HepG2 (cell line): ENCODE data around the gene MEPCE. TPM values are rescaled to one million over a fixed set of nuclear protein-coding genes. Genes with fewer than 3 reads are reported as not detected.

Experiments
- ATF7-NPFF ChIP-seq: sonication (generic); formaldehyde crosslinking; IDR thresholded peaks from 2 replicates; pipeline ENCODE4 v1.8.1; 2023; ENCODE audit warnings: mild to moderate bottlenecking, low read depth, missing genetic modification reagents, moderate library complexity
- FLYWCH1 ChIP-seq: sonication (generic); formaldehyde crosslinking; IDR thresholded peaks from 2 replicates; pipeline ENCODE4 v1.8.1; 2023; ENCODE audit warnings: mild to moderate bottlenecking, missing genetic modification reagents
- POGK ChIP-seq: sonication (generic); formaldehyde crosslinking; conservative IDR thresholded peaks from 2 replicates; pipeline ENCODE4 v1.8.0; 2022; ENCODE audit warnings: mild to moderate bottlenecking, moderate library complexity, missing genetic modification reagents
- RCOR2 ChIP-seq: IDR thresholded peaks from 2 replicates; pipeline ENCODE4 v1.6.1; 2016; ENCODE audit warnings: missing biosample characterization, missing genetic modification reagents
- SOX13 ChIP-seq, 3 experiments: fragments of 450-650 bp in 1 of 3; sonication (generic) in 1 of 3; formaldehyde crosslinking in 1 of 3; IDR thresholded peaks in 2 of 3; conservative IDR thresholded peaks in 1 of 3; 2 replicates each; pipeline versions ENCODE4 v1.5.0 to v1.6.1; 2016 to 2020; ENCODE audit warnings: antibody characterized with exemption in 1 of 3, mild to moderate bottlenecking in 1 of 3, missing compliant biosample characterization in 1 of 3, missing genetic modification reagents in 1 of 3, moderate library complexity in 1 of 3
- SSRP1 ChIP-seq: IDR thresholded peaks from 2 replicates; pipeline ENCODE4 v1.6.1; 2016; ENCODE audit warnings: control low read depth
- ZMYM4 ChIP-seq: sonication (generic); formaldehyde crosslinking; IDR thresholded peaks from 2 replicates; pipeline ENCODE4 v1.8.1; 2023; ENCODE audit warnings: mild to moderate bottlenecking, missing genetic modification reagents
- ZNF350 ChIP-seq: sonication (generic); formaldehyde crosslinking; IDR thresholded peaks from 2 replicates; pipeline ENCODE4 v1.4.0; 2020; ENCODE audit warnings: mild to moderate bottlenecking, low read depth, missing genetic modification reagents, borderline replicate concordance
- ZNF460 ChIP-seq: sonication (generic); formaldehyde crosslinking; IDR thresholded peaks from 2 replicates; pipeline ENCODE4 v1.5.1; 2020; ENCODE audit warnings: missing genetic modification reagents, mild to moderate bottlenecking, borderline replicate concordance
- ZSCAN21 ChIP-seq: sonication (generic); formaldehyde crosslinking; IDR thresholded peaks from 2 replicates; pipeline ENCODE4 v1.8.0; 2022; ENCODE audit warnings: mild to moderate bottlenecking, missing genetic modification reagents, moderate library complexity, borderline replicate concordance
- ZSCAN31 ChIP-seq: sonication (generic); formaldehyde crosslinking; IDR thresholded peaks from 2 replicates; pipeline ENCODE4 v1.5.0; 2020; ENCODE audit warnings: low read depth, mild to moderate bottlenecking, missing genetic modification reagents
- polyA plus RNA-seq, 8 experiments: library from polyadenylated mRNA; depleted of rRNA in 3 of 8; stranded (reverse) in 7 of 8; unstranded in 1 of 8; fragments of >200 nt; fragmentation: Illumina TruSeq in 4 of 8; extraction: Trizol in 4 of 8; gene quantifications; 2 replicates each; pipeline versions ENCODE4 v1.2.1 to v1.2.3, GENCODE V29; 2011 to 2016; ENCODE audit warnings: low read depth in 4 of 8, missing spikeins in 1 of 8, mixed read lengths in 1 of 8; ENCODE audit not compliant: insufficient read depth in 1 of 8
- total RNA-seq, 5 experiments: library from RNA; depleted of rRNA; stranded (reverse); fragments of >200 nt; fragmentation: Illumina TruSeq; extraction: Trizol; gene quantifications; 2 replicates each; pipeline ENCODE4 v1.2.3, GENCODE V29; 2016; ENCODE audit warnings: low read depth in 1 of 5
- TF ChIP-seq, protein P1 (sequence below), 2 experiments: sonication (generic) in 1 of 2; formaldehyde crosslinking in 1 of 2; IDR thresholded peaks; 2 replicates each; pipeline versions ENCODE4 v1.4.0 to v1.6.1; 2018 to 2020; ENCODE audit warnings: missing genetic modification reagents in 2 of 2, borderline replicate concordance in 1 of 2, low read depth in 1 of 2, mild to moderate bottlenecking in 1 of 2, missing biosample characterization in 1 of 2
- TF ChIP-seq, protein P2 (sequence below): sonication (generic); formaldehyde crosslinking; IDR thresholded peaks from 2 replicates; pipeline ENCODE4 v1.5.1; 2020; ENCODE audit warnings: mild to moderate bottlenecking, missing genetic modification reagents
- TF ChIP-seq, protein P3 (sequence below): IDR thresholded peaks from 2 replicates; pipeline ENCODE4 v1.6.1; 2016; ENCODE audit warnings: missing genetic modification reagents, missing compliant biosample characterization
- TF ChIP-seq, protein P4 (sequence below): sonication (generic); formaldehyde crosslinking; IDR thresholded peaks from 2 replicates; pipeline ENCODE4 v1.8.0; 2022; ENCODE audit warnings: missing genetic modification reagents, mild to moderate bottlenecking, moderate library complexity, borderline replicate concordance

Gene MEPCE
- total and polyA plus RNA-seq, 2 of the 13 experiments (the other 11 are each of a cell fraction or from before 2014, with no cell fraction given): 12.3 to 26.0 TPM

DNA sequence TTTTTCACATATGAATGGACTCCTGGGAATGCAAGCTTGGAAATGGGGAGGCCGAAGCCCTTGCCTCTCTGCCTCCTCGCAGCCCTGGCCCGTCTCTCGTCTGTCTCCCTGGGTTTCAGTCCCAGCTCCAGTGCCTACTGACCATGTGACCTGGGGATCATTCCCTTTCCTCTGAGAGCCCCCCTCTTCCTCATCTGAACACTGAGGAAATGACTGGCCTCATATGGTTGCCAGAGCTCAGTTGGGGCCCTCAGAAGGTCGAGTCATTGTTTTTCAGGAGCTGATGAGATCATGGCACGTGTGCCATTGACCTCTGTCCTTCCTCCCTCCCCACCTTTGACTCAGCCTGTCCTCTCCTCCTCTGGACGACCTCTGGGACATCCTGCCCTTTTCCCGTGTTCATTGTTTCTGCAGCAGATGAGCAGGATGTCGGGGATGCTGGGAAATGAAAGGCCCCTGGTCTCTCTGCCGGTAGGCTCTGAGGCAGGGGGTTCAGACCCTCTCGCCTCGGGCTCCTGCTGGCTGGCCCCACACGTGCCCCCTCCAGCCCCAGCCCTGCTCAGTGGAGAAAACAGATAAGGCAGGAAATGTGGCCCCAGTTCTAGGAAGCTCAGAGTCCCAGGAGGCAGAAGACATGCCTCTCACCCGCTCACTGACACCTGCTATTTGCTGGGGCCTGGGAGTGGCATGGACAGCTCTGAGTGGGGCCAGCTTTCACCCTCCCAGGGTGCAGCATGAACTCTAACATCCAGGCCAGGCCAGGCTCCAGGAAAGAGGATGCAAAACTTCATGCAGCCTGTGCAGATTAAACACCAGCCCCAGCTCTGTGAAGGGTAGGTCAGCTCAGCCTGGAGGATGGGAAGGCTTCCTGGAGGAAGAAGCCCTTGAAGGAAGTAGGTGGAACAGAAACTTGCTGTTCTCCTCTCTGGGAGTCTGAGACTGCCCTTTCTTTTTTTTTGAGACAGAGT lies 15.0 kb downstream of the MEPCE start (continued):
- TF ChIP-seq, protein P1, sequence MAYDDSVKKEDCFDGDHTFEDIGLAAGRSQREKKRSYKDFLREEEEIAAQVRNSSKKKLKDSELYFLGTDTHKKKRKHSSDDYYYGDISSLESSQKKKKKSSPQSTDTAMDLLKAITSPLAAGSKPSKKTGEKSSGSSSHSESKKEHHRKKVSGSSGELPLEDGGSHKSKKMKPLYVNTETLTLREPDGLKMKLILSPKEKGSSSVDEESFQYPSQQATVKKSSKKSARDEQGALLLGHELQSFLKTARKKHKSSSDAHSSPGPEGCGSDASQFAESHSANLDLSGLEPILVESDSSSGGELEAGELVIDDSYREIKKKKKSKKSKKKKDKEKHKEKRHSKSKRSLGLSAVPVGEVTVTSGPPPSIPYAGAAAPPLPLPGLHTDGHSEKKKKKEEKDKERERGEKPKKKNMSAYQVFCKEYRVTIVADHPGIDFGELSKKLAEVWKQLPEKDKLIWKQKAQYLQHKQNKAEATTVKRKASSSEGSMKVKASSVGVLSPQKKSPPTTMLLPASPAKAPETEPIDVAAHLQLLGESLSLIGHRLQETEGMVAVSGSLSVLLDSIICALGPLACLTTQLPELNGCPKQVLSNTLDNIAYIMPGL (CRISPR knock-in tag; IDR thresholded peaks at IDR 0.05; ENCODE audit: borderline replicate concordance in 1 of 2, low read depth in 1 of 2): peak; percentile 31 to 73; a peak in 1 of 4 replicates
- TF ChIP-seq, protein P2, sequence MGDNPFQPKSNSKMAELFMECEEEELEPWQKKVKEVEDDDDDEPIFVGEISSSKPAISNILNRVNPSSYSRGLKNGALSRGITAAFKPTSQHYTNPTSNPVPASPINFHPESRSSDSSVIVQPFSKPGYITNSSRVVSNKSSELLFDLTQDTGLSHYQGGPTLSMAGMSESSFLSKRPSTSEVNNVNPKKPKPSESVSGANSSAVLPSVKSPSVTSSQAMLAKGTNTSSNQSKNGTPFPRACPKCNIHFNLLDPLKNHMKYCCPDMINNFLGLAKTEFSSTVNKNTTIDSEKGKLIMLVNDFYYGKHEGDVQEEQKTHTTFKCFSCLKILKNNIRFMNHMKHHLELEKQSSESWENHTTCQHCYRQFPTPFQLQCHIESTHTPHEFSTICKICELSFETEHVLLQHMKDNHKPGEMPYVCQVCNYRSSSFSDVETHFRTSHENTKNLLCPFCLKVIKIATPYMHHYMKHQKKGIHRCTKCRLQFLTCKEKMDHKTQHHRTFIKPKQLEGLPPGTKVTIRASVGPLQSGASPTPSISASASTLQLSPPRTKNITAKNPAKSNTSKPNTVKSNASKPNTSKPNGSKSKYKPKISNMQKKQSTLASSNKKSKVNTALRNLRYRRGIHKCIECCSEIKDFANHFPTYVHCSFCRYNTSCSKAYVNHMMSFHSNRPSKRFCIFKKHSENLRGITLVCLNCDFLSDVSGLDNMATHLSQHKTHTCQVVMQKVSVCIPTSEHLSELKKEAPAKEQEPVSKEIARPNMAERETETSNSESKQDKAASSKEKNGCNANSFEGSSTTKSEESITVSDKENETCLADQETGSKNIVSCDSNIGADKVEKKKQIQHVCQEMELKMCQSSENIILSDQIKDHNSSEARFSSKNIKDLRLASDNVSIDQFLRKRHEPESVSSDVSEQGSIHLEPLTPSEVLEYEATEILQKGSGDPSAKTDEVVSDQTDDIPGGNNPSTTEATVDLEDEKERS (CRISPR knock-in tag): peak; percentile 91
- TF ChIP-seq RCOR2 (CRISPR knock-in tag) (peak; percentile 88; the same call in 1 of the 2 replicates), SSRP1 (CRISPR knock-in tag) (no peak), ZNF350 (CRISPR knock-in tag) (peak; percentile 81; the same call in 1 of the 2 replicates), ZMYM4 (CRISPR knock-in tag) (peak; percentile 77), ZSCAN21 (CRISPR knock-in tag) (peak; percentile 72; the same call in 1 of the 2 replicates), ZNF460 (peak; percentile 92), ZSCAN31 (CRISPR knock-in tag) (peak; percentile 12; the same call in 1 of the 2 replicates), ATF7-NPFF (CRISPR knock-in tag) (peak; percentile 62; the same call in 1 of the 2 replicates), FLYWCH1 (CRISPR knock-in tag) (no peak), POGK (CRISPR knock-in tag) (peak; percentile 91), SOX13 (IDR thresholded peaks at IDR 0.05) (peak; percentile 99), SOX13 (CRISPR knock-in tag; conservative IDR thresholded peaks at IDR 0.05 in 1 of 2, IDR thresholded peaks at IDR 0.05 in 1 of 2) (peak in 1 of 2 experiments; percentile 99; a peak in 2 of 4 replicates)
- TF ChIP-seq, protein P3, sequence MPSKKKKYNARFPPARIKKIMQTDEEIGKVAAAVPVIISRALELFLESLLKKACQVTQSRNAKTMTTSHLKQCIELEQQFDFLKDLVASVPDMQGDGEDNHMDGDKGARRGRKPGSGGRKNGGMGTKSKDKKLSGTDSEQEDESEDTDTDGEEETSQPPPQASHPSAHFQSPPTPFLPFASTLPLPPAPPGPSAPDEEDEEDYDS (CRISPR knock-in tag): peak; percentile 69
- TF ChIP-seq, protein P4, sequence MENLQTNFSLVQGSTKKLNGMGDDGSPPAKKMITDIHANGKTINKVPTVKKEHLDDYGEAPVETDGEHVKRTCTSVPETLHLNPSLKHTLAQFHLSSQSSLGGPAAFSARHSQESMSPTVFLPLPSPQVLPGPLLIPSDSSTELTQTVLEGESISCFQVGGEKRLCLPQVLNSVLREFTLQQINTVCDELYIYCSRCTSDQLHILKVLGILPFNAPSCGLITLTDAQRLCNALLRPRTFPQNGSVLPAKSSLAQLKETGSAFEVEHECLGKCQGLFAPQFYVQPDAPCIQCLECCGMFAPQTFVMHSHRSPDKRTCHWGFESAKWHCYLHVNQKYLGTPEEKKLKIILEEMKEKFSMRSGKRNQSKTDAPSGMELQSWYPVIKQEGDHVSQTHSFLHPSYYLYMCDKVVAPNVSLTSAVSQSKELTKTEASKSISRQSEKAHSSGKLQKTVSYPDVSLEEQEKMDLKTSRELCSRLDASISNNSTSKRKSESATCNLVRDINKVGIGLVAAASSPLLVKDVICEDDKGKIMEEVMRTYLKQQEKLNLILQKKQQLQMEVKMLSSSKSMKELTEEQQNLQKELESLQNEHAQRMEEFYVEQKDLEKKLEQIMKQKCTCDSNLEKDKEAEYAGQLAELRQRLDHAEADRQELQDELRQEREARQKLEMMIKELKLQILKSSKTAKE (CRISPR knock-in tag): peak; percentile 88
